Thyroid gland (tissue), 4 donors: ENCODE data around the gene FNDC10.
"Not testable (repeated sequence)": the region's sequence is repeated elsewhere in the genome, so short reads cannot be mapped to it uniquely, and the experiment has no call there.

ENCODE experiments used
- CTCF ChIP-seq, 6 experiments: fragments of 200-600 bp in 3 of 6; fragments of 450-650 bp in 3 of 6; sonication (generic) in 3 of 6; IDR thresholded peaks; one replicate each; pipeline ENCODE4 v1.5.1; 2016 to 2019; ENCODE audit warnings: antibody characterized with exemption in 6 of 6, mild to moderate bottlenecking in 2 of 6, inconsistent platforms in 1 of 6, moderate library complexity in 1 of 6
- POLR2A ChIP-seq, 2 donors: fragments of 450-650 bp; IDR thresholded peaks; one replicate each; pipeline ENCODE4 v1.6.1; 2017; ENCODE audit warnings: antibody characterized with exemption in 2 of 2, mild to moderate bottlenecking in 2 of 2, moderate library complexity in 1 of 2

- not testable (repeated sequence) for TF ChIP-seq POLR2A, CTCF (IDR thresholded peaks at IDR 0.05)
These were observed 33.5 kb upstream of the FNDC10 start for GRCh38 chr1:1633409-1633808.
